Fibroblast of skin of right quadriceps (primary cell): ENCODE results near the gene RGS19.

ENCODE experiments used
- DNase-seq: peaks from one replicate; pipeline ENCODE4 v3.0.0-alpha.2; 2013

RGS19 gene

GRCh38 chr20:64107736-64108457, 28.6 kb upstream of the RGS19 start:
- DNase-seq: no peak

DNA sequence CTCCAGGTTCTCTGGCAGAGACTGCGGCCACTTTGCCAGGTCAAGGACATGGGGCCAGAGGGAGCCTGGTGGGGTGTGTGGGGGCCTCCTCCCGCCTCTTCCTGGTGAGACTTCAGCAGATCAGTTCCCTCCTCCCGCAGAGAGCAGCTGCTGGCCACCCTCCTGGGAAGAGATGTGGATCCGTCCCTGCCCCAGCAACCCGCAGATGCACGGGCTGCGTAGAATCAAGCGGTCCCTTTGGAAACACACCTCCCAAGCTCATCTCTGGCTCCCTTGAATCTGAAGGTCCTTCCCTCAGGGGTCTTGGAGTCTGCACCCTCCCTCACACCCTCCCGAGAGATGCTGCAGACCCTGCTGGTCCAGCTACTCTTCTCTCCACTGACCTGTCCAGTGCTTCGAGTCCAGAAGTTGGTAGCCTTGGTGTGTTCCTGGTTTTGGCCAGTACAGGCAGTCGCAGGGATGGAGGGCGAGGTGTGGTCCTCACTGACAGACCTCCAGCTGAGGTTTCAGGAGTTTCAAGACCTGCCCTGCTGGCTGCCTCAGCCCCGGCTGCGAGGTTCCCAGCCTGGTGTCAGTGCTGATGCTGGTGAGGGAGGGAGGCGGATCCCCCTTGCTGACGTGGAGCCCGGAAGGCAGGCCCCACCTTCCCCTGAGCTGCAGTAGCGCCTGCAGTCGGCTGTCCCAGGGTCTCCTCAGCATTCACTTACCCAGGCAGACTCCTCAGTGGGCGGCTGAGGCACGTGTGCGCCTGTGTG, 27.8 kb upstream of the RGS19 start, which contains the start of gene NPBWR2:
Gene NPBWR2 (minus strand): TSS at position 585 of the 755 bp plus-strand sequence. CDS start 734 bp downstream, outside the sequence.
- no peak for DNase-seq

- DNase-seq: no peak
Observed at GRCh38 chr20:64106435-64106961, 27.2 kb upstream of the RGS19 start.

DNA sequence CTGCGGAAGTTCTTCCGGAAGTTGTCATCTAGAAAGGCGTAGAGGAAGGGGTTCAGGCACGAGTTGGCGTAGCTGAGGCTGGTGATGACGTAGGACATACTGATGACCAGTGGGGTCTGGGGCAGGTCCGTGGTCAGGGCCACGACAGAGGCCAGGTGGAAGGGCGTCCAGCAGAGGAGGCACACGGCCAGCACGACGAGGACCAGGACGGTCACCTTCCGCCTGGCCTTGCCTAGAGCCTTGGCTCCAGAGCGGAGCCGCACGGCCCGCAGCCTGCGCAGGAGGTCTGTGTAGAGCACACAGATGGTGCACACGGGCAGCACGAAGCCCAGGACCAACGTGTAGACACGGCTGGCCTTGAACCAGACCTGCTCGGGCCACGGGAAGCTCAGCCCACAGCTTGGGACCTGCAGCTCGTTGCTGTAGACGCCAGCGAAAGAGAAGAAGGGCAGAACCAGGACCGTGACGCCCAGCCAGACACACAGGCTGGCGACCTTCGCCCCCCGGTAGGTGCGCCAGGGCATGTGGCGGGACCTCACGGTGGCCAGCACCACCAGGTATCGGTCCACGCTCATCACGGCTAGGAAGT, 26.6 kb upstream of the RGS19 start:
- DNase-seq: no peak

- DNase-seq: no peak
Observed at GRCh38 chr20:64104667-64105451, 25.5 kb upstream of the RGS19 start.

DNA sequence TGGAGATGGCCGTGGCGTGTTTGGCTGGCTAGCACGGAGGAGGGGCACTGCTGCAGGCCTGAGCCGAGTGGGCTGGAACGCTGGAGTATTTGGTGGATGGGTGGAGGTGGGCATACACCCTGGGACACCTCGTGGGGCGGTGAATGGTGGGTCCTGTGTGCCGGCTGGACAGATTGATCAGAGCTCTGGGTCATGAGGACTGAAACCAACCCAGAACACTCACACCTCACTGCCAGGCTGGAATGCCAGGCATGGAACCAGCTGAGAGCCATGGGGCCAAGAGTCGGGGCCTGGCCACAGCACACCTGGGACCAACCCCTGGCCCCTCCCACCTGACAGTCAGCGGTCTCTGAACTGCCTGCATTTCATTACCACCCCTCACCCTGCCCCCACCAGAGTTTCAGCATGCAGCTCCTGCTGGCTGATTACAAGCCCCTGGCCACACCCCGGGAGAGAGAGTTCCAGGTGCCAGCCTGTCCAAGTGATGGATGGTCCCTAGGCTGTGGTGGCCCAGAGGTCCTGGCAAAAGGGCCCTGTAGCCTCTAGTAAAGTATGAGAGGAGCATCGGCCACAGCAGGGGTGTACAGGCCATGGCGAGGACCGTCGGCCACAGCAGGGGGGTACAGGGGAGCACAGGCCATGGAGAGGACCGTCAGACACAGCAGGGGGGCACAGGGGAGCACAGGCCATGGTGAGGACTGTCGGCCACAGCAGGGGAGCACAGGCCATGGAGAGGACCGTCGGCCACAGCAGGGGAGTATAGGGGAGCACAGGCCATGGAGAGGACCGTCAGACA, 24.8 kb upstream of the RGS19 start:
- DNase-seq: no peak

DNA sequence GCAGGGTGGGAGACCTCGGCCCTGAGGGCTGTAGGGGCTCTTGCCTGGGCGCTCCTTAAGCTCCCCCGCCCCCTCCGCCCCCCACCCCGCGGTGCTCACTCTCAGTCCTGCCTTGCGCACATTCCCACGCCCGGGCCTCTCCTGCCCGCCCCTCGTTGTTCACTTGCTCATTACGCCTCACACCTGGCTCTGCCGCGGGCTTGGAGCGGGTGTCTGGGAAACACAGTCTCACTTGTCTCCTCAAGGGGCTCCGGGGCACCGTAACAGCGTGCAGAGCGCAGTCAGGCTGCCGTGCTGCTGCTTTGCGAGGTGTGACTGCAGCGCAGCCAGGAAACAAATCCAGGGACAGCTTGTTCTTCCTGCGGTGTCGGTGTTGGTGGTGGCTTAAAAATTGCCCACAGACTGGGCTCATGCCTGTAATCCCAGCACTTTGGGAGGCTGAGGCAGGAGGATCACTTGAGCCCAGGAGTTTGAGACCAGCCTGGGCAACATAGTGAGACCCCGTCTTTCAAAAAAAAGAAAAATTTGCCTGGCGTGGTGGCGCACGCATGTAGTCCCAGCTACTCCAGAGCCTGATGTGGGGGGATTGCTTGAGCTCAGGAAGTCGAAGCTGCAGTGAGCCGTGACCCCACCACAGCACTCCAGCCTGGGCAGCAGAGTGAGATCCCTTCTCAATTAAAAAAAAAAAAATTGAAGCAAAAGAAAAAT, 23.5 kb upstream of the RGS19 start:
- no peak for DNase-seq

GRCh38 chr20:64101731-64102621, 22.7 kb upstream of the RGS19 start:
- no peak for DNase-seq

DNA sequence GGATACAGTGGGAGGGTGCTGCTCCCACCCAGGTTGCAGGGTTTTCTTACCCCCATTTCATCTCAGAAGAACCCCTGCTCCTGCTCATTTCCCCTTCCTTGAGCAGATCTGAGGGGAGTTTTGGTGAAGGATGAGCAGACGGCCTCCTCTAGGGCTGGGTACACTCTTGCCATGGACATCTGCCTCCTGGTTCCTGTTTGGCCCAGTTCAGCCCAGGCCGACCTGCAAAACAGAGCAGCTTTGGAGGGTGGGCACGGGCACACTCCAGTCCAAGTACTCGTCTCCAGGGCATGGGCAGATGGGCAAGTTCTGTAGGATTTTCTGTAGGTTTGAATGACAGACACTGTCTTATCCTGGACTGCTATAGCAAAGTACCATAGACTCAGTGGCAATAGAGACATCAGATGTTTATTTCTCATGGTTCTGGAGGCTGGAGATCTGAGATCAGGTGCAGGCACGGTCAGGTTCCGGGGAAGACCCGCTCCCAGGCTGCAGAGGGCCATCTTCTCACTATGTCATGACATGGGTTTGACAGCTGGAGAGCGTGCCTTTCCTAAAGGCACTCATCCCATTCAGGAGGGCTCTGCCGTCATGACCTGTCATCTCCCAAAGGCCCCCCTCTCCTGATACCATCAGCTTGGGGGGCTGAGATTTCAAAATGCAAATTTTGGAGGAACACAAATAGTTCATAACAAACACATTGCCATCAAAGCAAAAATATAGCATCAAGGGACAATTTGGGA, 21.8 kb upstream of the RGS19 start:
- DNase-seq: no peak

DNA sequence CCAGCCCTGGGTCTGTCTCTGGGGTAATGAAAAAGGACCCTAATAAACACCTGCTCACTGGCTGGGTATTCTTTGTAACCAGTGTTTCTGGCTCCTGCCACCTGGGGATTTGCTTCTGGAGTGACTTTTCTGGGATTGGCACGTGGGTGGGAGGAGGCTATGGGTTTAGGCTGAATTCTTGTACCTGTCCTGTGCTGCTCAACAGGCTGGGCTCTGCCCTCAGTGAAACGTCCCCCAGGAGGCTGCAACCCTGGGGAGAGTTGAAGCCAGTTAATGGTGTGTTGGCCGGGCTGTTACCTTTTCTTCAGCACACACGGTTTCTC, 21.2 kb upstream of the RGS19 start:
- no peak for DNase-seq

GRCh38 chr20:64099880-64100565, 20.7 kb upstream of the RGS19 start:
- no peak for DNase-seq

GRCh38 chr20:64099086-64099786, 19.9 kb upstream of the RGS19 start:
- DNase-seq: no peak

DNA sequence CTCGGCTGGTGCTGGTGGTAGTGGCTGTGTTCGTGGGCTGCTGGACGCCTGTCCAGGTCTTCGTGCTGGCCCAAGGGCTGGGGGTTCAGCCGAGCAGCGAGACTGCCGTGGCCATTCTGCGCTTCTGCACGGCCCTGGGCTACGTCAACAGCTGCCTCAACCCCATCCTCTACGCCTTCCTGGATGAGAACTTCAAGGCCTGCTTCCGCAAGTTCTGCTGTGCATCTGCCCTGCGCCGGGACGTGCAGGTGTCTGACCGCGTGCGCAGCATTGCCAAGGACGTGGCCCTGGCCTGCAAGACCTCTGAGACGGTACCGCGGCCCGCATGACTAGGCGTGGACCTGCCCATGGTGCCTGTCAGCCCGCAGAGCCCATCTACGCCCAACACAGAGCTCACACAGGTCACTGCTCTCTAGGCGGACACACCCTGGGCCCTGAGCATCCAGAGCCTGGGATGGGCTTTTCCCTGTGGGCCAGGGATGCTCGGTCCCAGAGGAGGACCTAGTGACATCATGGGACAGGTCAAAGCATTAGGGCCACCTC, 19.2 kb upstream of the RGS19 start:
- no peak for DNase-seq

GRCh38 chr20:64096535-64096934, 17.2 kb upstream of the RGS19 start:
- no peak for DNase-seq

GRCh38 chr20:64095927-64096326, 16.6 kb upstream of the RGS19 start:
- DNase-seq: no peak

DNA sequence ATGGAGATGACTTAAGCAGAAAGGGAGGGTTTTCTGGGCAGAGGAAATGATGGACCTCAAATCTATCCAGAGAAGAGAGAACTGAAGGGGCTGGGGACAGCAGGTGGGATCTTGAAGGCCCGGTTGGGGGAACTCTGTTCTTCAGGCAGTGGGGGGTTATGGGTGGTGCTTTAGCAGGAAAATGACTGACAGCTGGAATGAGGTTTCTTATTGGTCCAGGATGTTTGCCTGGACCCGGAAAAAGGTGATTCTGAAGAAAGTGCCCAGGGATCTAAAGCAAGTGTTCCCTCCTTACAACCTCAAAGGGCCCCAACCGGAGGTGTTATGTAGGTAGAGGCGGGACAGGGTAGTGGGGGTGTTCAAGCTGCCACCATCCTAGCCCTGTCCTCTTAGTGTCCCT, 16.1 kb upstream of the RGS19 start:
- DNase-seq: no peak

DNA sequence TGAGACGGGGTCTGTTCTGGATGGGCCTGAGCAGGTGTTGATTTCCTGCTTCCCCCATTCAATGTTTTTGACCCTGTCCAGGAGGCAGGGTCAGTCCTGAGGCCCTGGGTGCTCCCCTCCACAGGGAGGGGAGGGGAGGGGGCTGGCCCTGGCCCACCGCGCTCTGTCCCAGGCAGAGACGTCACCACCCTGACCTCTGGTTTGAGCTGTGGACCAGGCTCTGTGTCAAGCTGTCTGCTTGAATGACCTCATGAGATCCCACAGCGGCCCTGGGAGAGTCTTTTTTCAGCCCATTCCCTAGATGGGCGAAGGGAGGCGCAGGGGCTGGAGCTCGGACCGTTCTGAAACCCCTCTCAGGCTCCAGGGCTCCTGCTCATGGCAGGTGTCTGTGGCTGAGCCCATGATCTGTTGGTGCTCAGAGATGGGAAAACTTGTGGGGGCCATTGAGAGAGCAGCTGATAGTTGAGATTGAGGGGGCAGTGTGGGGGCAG, 13.7 kb upstream of the RGS19 start:
- no peak for DNase-seq
